GM19328 (cell line): Measurements from ENCODE around the gene HNRNPL.
"Not testable (repeated sequence)": the region's sequence is repeated elsewhere in the genome, so short reads cannot be mapped to it uniquely, and the experiment has no call there.

Experiments
- ATAC-seq: cut with Tn5 transposase; IDR thresholded peaks from one replicate; pipeline ENCODE4 v1.9.1; 2021; ENCODE audit warnings: mild to moderate bottlenecking, moderate library complexity; ENCODE audit not compliant: unreplicated experiment

The HNRNPL gene

GRCh38 chr19:38869836-38870607, 20.2 kb upstream of the HNRNPL start:
- peak; percentile 70 for ATAC-seq

GRCh38 chr19:38869160-38869835, 19.5 kb upstream of the HNRNPL start:
- no peak for ATAC-seq

- ATAC-seq: no peak
These were observed 18.8 kb upstream of the HNRNPL start for GRCh38 chr19:38868551-38868950.

GRCh38 chr19:38867171-38867780, 17.5 kb upstream of the HNRNPL start:
- no peak for ATAC-seq

GRCh38 chr19:38862321-38863059, 12.7 kb upstream of the HNRNPL start:
- ATAC-seq: no peak

- no peak for ATAC-seq
These were observed 11.6 kb upstream of the HNRNPL start for GRCh38 chr19:38861368-38861767.

GRCh38 chr19:38859631-38860204, 9.9 kb upstream of the HNRNPL start:
- ATAC-seq: not testable (repeated sequence)

- no peak for ATAC-seq
These were observed 7.0 kb upstream of the HNRNPL start for GRCh38 chr19:38856813-38857212.

GRCh38 chr19:38855751-38856150, 6.0 kb upstream of the HNRNPL start:
- not testable (repeated sequence) for ATAC-seq

- not testable (repeated sequence) for ATAC-seq
These were observed 5.2 kb upstream of the HNRNPL start for GRCh38 chr19:38854961-38855360.

- no peak for ATAC-seq
These were observed 3.4 kb upstream of the HNRNPL start for GRCh38 chr19:38853214-38853613.

GRCh38 chr19:38852231-38853044, 2.7 kb upstream of the HNRNPL start:
- no peak for ATAC-seq

- peak; percentile 18 for ATAC-seq
These were observed 1.9 kb upstream of the HNRNPL start for GRCh38 chr19:38851622-38852230.

GRCh38 chr19:38850976-38851621, 1.3 kb upstream of the HNRNPL start:
- no peak for ATAC-seq

- peak; percentile 63 for ATAC-seq
These were observed 720 bp upstream of the HNRNPL start for GRCh38 chr19:38850436-38850975.

GRCh38 chr19:38849147-38849859, 483 bp downstream of the HNRNPL start:
- ATAC-seq: peak; percentile 19

GRCh38 chr19:38848299-38849146, 1.3 kb downstream of the HNRNPL start:
- no peak for ATAC-seq
